Measurements from ENCODE around the gene ATE1. TPM values are rescaled to one million over a fixed set of nuclear protein-coding genes. Genes with fewer than 3 reads are reported as not detected.

Gene ATE1
- total and polyA plus RNA-seq, 10 of the 15 experiments (the other 5 are each of a cell fraction or from before 2014, with no cell fraction given): 4.3 to 22.7 (median 15.9) TPM

- TF ChIP-seq ZNF687 (IDR thresholded peaks at IDR 0.05) (peak; percentile 55), TARDBP (IDR thresholded peaks at IDR 0.05; ENCODE audit: borderline replicate concordance) (peak; percentile 66; the same call in 1 of the 2 replicates), ZNF207 (IDR thresholded peaks at IDR 0.05; ENCODE audit: borderline replicate concordance) (peak; percentile 53; the same call in 1 of the 2 replicates), ATF7 (IDR thresholded peaks at IDR 0.05; ENCODE audit: low read depth) (no peak), USF1 (IDR thresholded peaks at IDR 0.05; ENCODE audit: borderline replicate concordance, extremely low read length, insufficient read depth, low read depth, low read length) (no peak), FOXM1 (IDR thresholded peaks at IDR 0.05; ENCODE audit: low read depth, low read length) (no peak), NKRF (conservative IDR thresholded peaks at IDR 0.05) (0 out of 2 replicates have a peak, but pooled peaks have one; percentile 9), TAF1 (IDR thresholded peaks at IDR 0.05; ENCODE audit: borderline replicate concordance, low read depth, low read length) (peak; percentile 95), HDAC6 (IDR thresholded peaks at IDR 0.05; ENCODE audit: unreplicated experiment) (peak; percentile 55), POLR2AphosphoS5 (IDR thresholded peaks at IDR 0.05; ENCODE audit: low read length) (peak; percentile 66; the same call in 1 of the 2 replicates), ZNF217 (IDR thresholded peaks at IDR 0.05) (peak; percentile 67; the same call in 1 of the 2 replicates), SMC3 (IDR thresholded peaks at IDR 0.05; ENCODE audit: borderline replicate concordance, low read length) (no peak)
- TF ChIP-seq, protein P1, sequence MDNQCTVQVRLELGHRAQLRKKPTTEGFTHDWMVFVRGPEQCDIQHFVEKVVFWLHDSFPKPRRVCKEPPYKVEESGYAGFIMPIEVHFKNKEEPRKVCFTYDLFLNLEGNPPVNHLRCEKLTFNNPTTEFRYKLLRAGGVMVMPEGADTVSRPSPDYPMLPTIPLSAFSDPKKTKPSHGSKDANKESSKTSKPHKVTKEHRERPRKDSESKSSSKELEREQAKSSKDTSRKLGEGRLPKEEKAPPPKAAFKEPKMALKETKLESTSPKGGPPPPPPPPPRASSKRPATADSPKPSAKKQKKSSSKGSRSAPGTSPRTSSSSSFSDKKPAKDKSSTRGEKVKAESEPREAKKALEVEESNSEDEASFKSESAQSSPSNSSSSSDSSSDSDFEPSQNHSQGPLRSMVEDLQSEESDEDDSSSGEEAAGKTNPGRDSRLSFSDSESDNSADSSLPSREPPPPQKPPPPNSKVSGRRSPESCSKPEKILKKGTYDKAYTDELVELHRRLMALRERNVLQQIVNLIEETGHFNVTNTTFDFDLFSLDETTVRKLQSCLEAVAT (IDR thresholded peaks at IDR 0.05): no peak
- TF ChIP-seq, protein P2, sequence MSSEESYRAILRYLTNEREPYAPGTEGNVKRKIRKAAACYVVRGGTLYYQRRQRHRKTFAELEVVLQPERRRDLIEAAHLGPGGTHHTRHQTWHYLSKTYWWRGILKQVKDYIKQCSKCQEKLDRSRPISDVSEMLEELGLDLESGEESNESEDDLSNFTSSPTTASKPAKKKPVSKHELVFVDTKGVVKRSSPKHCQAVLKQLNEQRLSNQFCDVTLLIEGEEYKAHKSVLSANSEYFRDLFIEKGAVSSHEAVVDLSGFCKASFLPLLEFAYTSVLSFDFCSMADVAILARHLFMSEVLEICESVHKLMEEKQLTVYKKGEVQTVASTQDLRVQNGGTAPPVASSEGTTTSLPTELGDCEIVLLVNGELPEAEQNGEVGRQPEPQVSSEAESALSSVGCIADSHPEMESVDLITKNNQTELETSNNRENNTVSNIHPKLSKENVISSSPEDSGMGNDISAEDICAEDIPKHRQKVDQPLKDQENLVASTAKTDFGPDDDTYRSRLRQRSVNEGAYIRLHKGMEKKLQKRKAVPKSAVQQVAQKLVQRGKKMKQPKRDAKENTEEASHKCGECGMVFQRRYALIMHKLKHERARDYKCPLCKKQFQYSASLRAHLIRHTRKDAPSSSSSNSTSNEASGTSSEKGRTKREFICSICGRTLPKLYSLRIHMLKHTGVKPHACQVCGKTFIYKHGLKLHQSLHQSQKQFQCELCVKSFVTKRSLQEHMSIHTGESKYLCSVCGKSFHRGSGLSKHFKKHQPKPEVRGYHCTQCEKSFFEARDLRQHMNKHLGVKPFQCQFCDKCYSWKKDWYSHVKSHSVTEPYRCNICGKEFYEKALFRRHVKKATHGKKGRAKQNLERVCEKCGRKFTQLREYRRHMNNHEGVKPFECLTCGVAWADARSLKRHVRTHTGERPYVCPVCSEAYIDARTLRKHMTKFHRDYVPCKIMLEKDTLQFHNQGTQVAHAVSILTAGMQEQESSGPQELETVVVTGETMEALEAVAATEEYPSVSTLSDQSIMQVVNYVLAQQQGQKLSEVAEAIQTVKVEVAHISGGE (CRISPR knock-in tag; IDR thresholded peaks at IDR 0.05): peak; percentile 67; the same call in 1 of the 2 replicates
Observed at GRCh38 chr10:121927841-121928527, at the start of gene ATE1 (continued).

All from GM12878 (cell line).